GM21786 (cell line): ENCODE data around the gene WWOX.

Experiments used
- ATAC-seq: cut with Tn5 transposase; IDR thresholded peaks from one replicate; pipeline ENCODE4 v1.9.1; 2021; ENCODE audit not compliant: unreplicated experiment

Gene WWOX

GRCh38 chr16:78192734-78193488 lies 93.5 kb downstream of the WWOX start:
- no peak for ATAC-seq

- ATAC-seq, result no peak
Observed at GRCh38 chr16:78194948-78195347, 95.5 kb downstream of the WWOX start.

GRCh38 chr16:78195797-78196196 lies 96.3 kb downstream of the WWOX start:
- ATAC-seq, result no peak

- ATAC-seq, result no peak
Observed at GRCh38 chr16:78196502-78196901, 97.0 kb downstream of the WWOX start.

GRCh38 chr16:78198288-78198687 lies 98.8 kb downstream of the WWOX start:
- ATAC-seq, result no peak

- no peak for ATAC-seq
Observed at GRCh38 chr16:78199325-78200022, 100.0 kb downstream of the WWOX start.

- no peak for ATAC-seq
Observed at GRCh38 chr16:78200023-78200389, 100.6 kb downstream of the WWOX start.

GRCh38 chr16:78200623-78201096 lies 101.2 kb downstream of the WWOX start:
- ATAC-seq, result no peak

- ATAC-seq, result no peak
Observed at GRCh38 chr16:78205506-78205905, 106.1 kb downstream of the WWOX start.

GRCh38 chr16:78206623-78207223 lies 107.3 kb downstream of the WWOX start:
- ATAC-seq, result no peak

- no peak for ATAC-seq
Observed at GRCh38 chr16:78209951-78210661, 110.7 kb downstream of the WWOX start.

- ATAC-seq, result no peak
Observed at GRCh38 chr16:78211020-78211599, 111.7 kb downstream of the WWOX start.

- ATAC-seq, result no peak
Observed at GRCh38 chr16:78211946-78212345, 112.5 kb downstream of the WWOX start.

GRCh38 chr16:78212674-78213073 lies 113.2 kb downstream of the WWOX start:
- ATAC-seq, result no peak

GRCh38 chr16:78213751-78214150 lies 114.3 kb downstream of the WWOX start:
- ATAC-seq, result no peak

- ATAC-seq, result no peak
Observed at GRCh38 chr16:78215222-78215621, 115.8 kb downstream of the WWOX start.

GRCh38 chr16:78216166-78216745 lies 116.8 kb downstream of the WWOX start:
- no peak for ATAC-seq

- ATAC-seq, result no peak
Observed at GRCh38 chr16:78217276-78217675, 117.8 kb downstream of the WWOX start.

- no peak for ATAC-seq
Observed at GRCh38 chr16:78218279-78218678, 118.8 kb downstream of the WWOX start.

GRCh38 chr16:78218856-78219651 lies 119.6 kb downstream of the WWOX start:
- no peak for ATAC-seq
